Psoas muscle (tissue), 8 donors: ENCODE measurements around the gene FIG4. TPM values are rescaled to one million over a fixed set of nuclear protein-coding genes. Genes with fewer than 3 reads are reported as not detected.

Experiments used
- ATAC-seq, 4 donors: fragments of 200-7000 bp; cut with Tn5 transposase; one replicate each; pipeline ENCODE4 v1.9.1; 2020; ENCODE audit warnings: moderate library complexity in 3 of 4, mild to moderate bottlenecking in 2 of 4
- DNase-seq, 2 donors: peaks; one replicate each; pipeline ENCODE4 v3.0.0-alpha.2; 2020
- H3K27ac ChIP-seq: fragments of 200-600 bp; one replicate; pipeline ENCODE4 v1.8.0; 2022
- H3K27me3 ChIP-seq, 3 donors: fragments of 200-600 bp in 1 of 3; one replicate each; pipeline versions ENCODE4 v1.6.1 to v1.8.0; 2013 to 2022; ENCODE audit warnings: low read length in 2 of 3, mild to moderate bottlenecking in 2 of 3, moderate library complexity in 1 of 3; ENCODE audit not compliant: insufficient read depth in 3 of 3
- H3K36me3 ChIP-seq, 2 donors: fragments of 200-600 bp in 1 of 2; one replicate each; pipeline versions ENCODE4 v1.6.1 to v1.8.0; 2013 to 2022; ENCODE audit warnings: low read depth in 1 of 2, mild to moderate bottlenecking in 1 of 2, moderate library complexity in 1 of 2; ENCODE audit not compliant: insufficient read depth in 1 of 2
- H3K4me1 ChIP-seq: fragments of 200-600 bp; one replicate; pipeline ENCODE4 v1.8.0; 2022
- H3K4me3 ChIP-seq: fragments of 200-600 bp; one replicate; pipeline ENCODE4 v1.8.0; 2022; ENCODE audit warnings: mild to moderate bottlenecking
- H3K9me3 ChIP-seq: fragments of 200-600 bp; one replicate; pipeline ENCODE4 v1.8.0; 2022
- CTCF ChIP-seq: fragments of 200-600 bp; IDR thresholded peaks from one replicate; pipeline ENCODE4 v1.8.0; 2022; ENCODE audit warnings: antibody characterized with exemption
- WGBS, 3 donors: extraction: QIAGEN DNeasy Blood & Tissue Kit; methylation state at CpG; one replicate each; pipeline versions ENCODE4 v1.1.6 to v1.1.7; 2013; 5-methylcytosine and 5-hydroxymethylcytosine counted together
- intact Hi-C, 2 donors: fragments of 100-400 bp; cut with DNase I; formaldehyde crosslinking; loops; one replicate each; pipeline versions ENCODE4 v1.11.0 to v1.14.2; 2022
- polyA plus RNA-seq, 3 donors: library from polyadenylated mRNA; stranded (reverse); fragments of 200-250 nt; gene quantifications; one replicate each; pipeline ENCODE4 v1.2.3, GENCODE V29; 2013
- total RNA-seq, 4 donors: library from RNA; stranded (reverse); fragmentation: NEBNext Ultra II Directional in 2 of 4; extraction: Animal tissue kit (Norgen Biotek cat#: 25700) in 2 of 4; gene quantifications; one replicate each; pipeline versions ENCODE4 v1.2.1 to v1.2.4, GENCODE V29; 2021 to 2023
- donor health status: healthy with polysubstance abuse.
- donor health status: DM: no; HTN: no; CAD: no; lungs with moderate emphysema.
- donor health status: Bipolar disorder and iron deficiency.
- donor health status: healthy.
- donor health status: DM: yes; HTN: yes; CAD: no.
- donor health status: DM: no; HTN: no; CAD: no.
- donor health status: DM: no; HTN: no; CAD: no.
- donor health status: DM: yes; HTN: yes; CAD: no.

Gene FIG4
- total and polyA plus RNA-seq, 7 donors: 5.8 to 12.5 (median 8.6) TPM

- TF ChIP-seq CTCF: no peak
- Histone ChIP-seq H3K9me3 (no peaks in the 10 kb centered on the region), H3K27ac (no peak overlapping the region), H3K36me3 (peaks cover 0 to 13% of the 10 kb centered on the region in 2 donors), H3K4me1 (no peaks in the 10 kb centered on the region), H3K4me3 (no peak overlapping the region), H3K27me3 (no peaks in the 10 kb centered on the region)
- DNase-seq (no peak), ATAC-seq (no peak)
- intact Hi-C loops: loop anchor here (1.0 to 5.0 kb wide), 2 partner anchors 74 to 76 kb away; no protein-coding TSS in a partner anchor
- 91 to 100% (median 96%) methylated on average over 1 of the region's 1 CpG for WGBS, 3 donors
Measured at GRCh38 chr6:109781001-109781400, 89.9 kb downstream of the FIG4 start.

- Histone ChIP-seq H3K36me3 (peaks cover 0 to 29% of the 10 kb centered on the region in 2 donors), H3K4me3 (no peak overlapping the region), H3K27me3 (no peaks in the 10 kb centered on the region), H3K9me3 (no peaks in the 10 kb centered on the region), H3K4me1 (no peaks in the 10 kb centered on the region), H3K27ac (no peak overlapping the region)
- no peak for DNase-seq
- 77 to 84% (median 82%) methylated on average over 2 of the region's 2 CpGs for WGBS, 3 donors
- no peak for ATAC-seq
- intact Hi-C loops: loop anchor here in 1 of 2 donors (5.0 kb wide), 1 partner anchor 75 kb away; no protein-coding TSS in a partner anchor
- no peak for TF ChIP-seq CTCF
Measured at GRCh38 chr6:109782491-109782999, 91.4 kb downstream of the FIG4 start.

- no peak for ATAC-seq
- Histone ChIP-seq H3K36me3 (peaks cover 0 to 30% of the 10 kb centered on the region in 2 donors), H3K4me1 (no peaks in the 10 kb centered on the region), H3K4me3 (no peak overlapping the region), H3K9me3 (no peaks in the 10 kb centered on the region), H3K27me3 (no peaks in the 10 kb centered on the region), H3K27ac (no peak overlapping the region)
- no peak for DNase-seq
- TF ChIP-seq CTCF: peak; percentile 10
- 71 to 72% (median 71%) methylated on average over 4 of the region's 4 CpGs for WGBS, 3 donors
- intact Hi-C loops: loop anchor here in 1 of 2 donors (5.0 kb wide), 1 partner anchor 76 kb away; no protein-coding TSS in a partner anchor
Measured at GRCh38 chr6:109783250-109783986, 92.3 kb downstream of the FIG4 start.

- Histone ChIP-seq H3K27me3 (no peaks in the 10 kb centered on the region), H3K36me3 (peaks cover 0 to 30% of the 10 kb centered on the region in 2 donors), H3K4me1 (no peaks in the 10 kb centered on the region), H3K9me3 (no peaks in the 10 kb centered on the region), H3K27ac (no peak overlapping the region), H3K4me3 (no peak overlapping the region)
- ATAC-seq (no peak), DNase-seq (no peak)
- 95 to 97% (median 96%) methylated on average over 2 of the region's 2 CpGs for WGBS, 3 donors
- TF ChIP-seq CTCF: no peak
- intact Hi-C loops: no loop called here
Measured at GRCh38 chr6:109787312-109787711, 96.2 kb downstream of the FIG4 start.
